HEK293T (cell line): Measurements from ENCODE around the gene MEGF8.

ENCODE experiments used
- CTCF ChIA-PET: fragments of 350-600 bp; formaldehyde crosslinking; extraction: SDS; loops from one replicate; lab custom pipeline; 2021; ENCODE audit warnings: antibody characterized with exemption, inconsistent platforms; lab: Yijun Ruan, JAX
- POLR2A ChIA-PET: fragments of 350-600 bp; formaldehyde crosslinking; extraction: SDS; loops from one replicate; lab custom pipeline; 2020; ENCODE audit warnings: antibody characterized with exemption, inconsistent platforms; lab: Yijun Ruan, JAX
- DNase-seq: peaks from one replicate; pipeline ENCODE4 v3.0.0; 2012; ENCODE audit warnings: mixed read lengths; ENCODE audit errors: extremely low spot score
- ARNT ChIP-seq: fragments of 450-650 bp; IDR thresholded peaks from 2 replicates; pipeline ENCODE4 v1.6.1; 2017; ENCODE audit warnings: mild to moderate bottlenecking
- BHLHE40 ChIP-seq: fragments of 450-650 bp; IDR thresholded peaks from 2 replicates; pipeline ENCODE4 v1.6.1; 2016; ENCODE audit warnings: mild to moderate bottlenecking, moderate library complexity, borderline replicate concordance
- CTBP1 ChIP-seq: fragments of 450-650 bp; IDR thresholded peaks from 2 replicates; pipeline ENCODE4 v1.6.1; 2016; ENCODE audit warnings: borderline replicate concordance
- ELF4 ChIP-seq: fragments of 450-650 bp; IDR thresholded peaks from 2 replicates; pipeline ENCODE4 v1.6.1; 2017; ENCODE audit warnings: antibody characterized with exemption
- FOXA1 ChIP-seq: fragments of 450-650 bp; IDR thresholded peaks from 2 replicates; pipeline ENCODE4 v1.6.1; 2016; ENCODE audit warnings: mild to moderate bottlenecking
- FOXK2 ChIP-seq: fragments of 450-650 bp; IDR thresholded peaks from 2 replicates; pipeline ENCODE4 v1.6.1; 2016; ENCODE audit warnings: mild to moderate bottlenecking
- FOXM1 ChIP-seq: fragments of 450-650 bp; IDR thresholded peaks from 2 replicates; pipeline ENCODE4 v1.6.1; 2017; ENCODE audit warnings: mild to moderate bottlenecking, borderline replicate concordance
- HDGF ChIP-seq: fragments of 450-650 bp; IDR thresholded peaks from 2 replicates; pipeline ENCODE4 v1.6.1; 2017; ENCODE audit warnings: antibody characterized with exemption, borderline replicate concordance
- L3MBTL2 ChIP-seq: fragments of 450-650 bp; conservative IDR thresholded peaks from 2 replicates; pipeline ENCODE4 v1.6.1; 2016; ENCODE audit warnings: mild to moderate bottlenecking
- LEF1 ChIP-seq: fragments of 450-650 bp; IDR thresholded peaks from 2 replicates; pipeline ENCODE4 v1.6.1; 2017; ENCODE audit warnings: mild to moderate bottlenecking, borderline replicate concordance
- NFRKB ChIP-seq: fragments of 450-650 bp; IDR thresholded peaks from 2 replicates; pipeline ENCODE4 v1.6.1; 2016; ENCODE audit warnings: mild to moderate bottlenecking, moderate library complexity
- SP1 ChIP-seq: fragments of 450-650 bp; IDR thresholded peaks from 2 replicates; pipeline ENCODE4 v1.6.1; 2017
- SUZ12 ChIP-seq: fragments of 450-650 bp; IDR thresholded peaks from 2 replicates; pipeline ENCODE4 v1.6.1; 2016; ENCODE audit warnings: mild to moderate bottlenecking
- TARDBP ChIP-seq: fragments of 450-650 bp; IDR thresholded peaks from 2 replicates; pipeline ENCODE4 v1.6.1; 2016
- ZNF384 ChIP-seq: fragments of 450-650 bp; IDR thresholded peaks from 2 replicates; pipeline ENCODE4 v1.6.1; 2016
- TF ChIP-seq, protein P1 (sequence below): fragments of 450-650 bp; IDR thresholded peaks from 2 replicates; pipeline ENCODE4 v1.6.1; 2016

The MEGF8 gene

GRCh38 chr19:42412661-42413076 lies 87.2 kb downstream of the MEGF8 start:
- TF ChIP-seq FOXA1 (no peak), NFRKB (no peak), FOXM1 (no peak), L3MBTL2 (no peak), BHLHE40 (no peak), CTBP1 (no peak), ELF4 (no peak), HDGF (no peak), SP1 (no peak), TARDBP (no peak), LEF1 (no peak), ARNT (no peak), SUZ12 (no peak), FOXK2 (no peak), ZNF384 (no peak)
- TF ChIP-seq, protein P1, sequence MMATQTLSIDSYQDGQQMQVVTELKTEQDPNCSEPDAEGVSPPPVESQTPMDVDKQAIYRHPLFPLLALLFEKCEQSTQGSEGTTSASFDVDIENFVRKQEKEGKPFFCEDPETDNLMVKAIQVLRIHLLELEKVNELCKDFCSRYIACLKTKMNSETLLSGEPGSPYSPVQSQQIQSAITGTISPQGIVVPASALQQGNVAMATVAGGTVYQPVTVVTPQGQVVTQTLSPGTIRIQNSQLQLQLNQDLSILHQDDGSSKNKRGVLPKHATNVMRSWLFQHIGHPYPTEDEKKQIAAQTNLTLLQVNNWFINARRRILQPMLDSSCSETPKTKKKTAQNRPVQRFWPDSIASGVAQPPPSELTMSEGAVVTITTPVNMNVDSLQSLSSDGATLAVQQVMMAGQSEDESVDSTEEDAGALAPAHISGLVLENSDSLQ = no peak
- no peak for DNase-seq
- ChIA-PET CTCF (interaction anchor here (1.3 kb wide), 1 partner anchor 12 kb away, joined by 4 read pairs; no protein-coding TSS in a partner anchor), POLR2A (interaction anchor here (0.9 to 2.2 kb wide), 3 partner anchors 11 to 299 kb away, joined by 3 to 16 read pairs (median 3); no protein-coding TSS in a partner anchor)

GRCh38 chr19:42419309-42419708 lies 93.9 kb downstream of the MEGF8 start:
- DNase-seq = no peak
- POLR2A ChIA-PET = interaction anchor here (1.9 kb wide), 1 partner anchor 22 kb away, joined by 13 read pairs; no protein-coding TSS in a partner anchor
- TF ChIP-seq, protein P1 = no peak
- TF ChIP-seq CTBP1 (no peak), HDGF (no peak), TARDBP (no peak), NFRKB (no peak), ARNT (no peak), FOXK2 (no peak), FOXA1 (no peak), SP1 (no peak), LEF1 (no peak)
- CTCF ChIA-PET = interaction anchor here (0.8 to 1.3 kb wide), 2 partner anchors 14 to 18 kb away, joined by 3 read pairs; no protein-coding TSS in a partner anchor

DNA sequence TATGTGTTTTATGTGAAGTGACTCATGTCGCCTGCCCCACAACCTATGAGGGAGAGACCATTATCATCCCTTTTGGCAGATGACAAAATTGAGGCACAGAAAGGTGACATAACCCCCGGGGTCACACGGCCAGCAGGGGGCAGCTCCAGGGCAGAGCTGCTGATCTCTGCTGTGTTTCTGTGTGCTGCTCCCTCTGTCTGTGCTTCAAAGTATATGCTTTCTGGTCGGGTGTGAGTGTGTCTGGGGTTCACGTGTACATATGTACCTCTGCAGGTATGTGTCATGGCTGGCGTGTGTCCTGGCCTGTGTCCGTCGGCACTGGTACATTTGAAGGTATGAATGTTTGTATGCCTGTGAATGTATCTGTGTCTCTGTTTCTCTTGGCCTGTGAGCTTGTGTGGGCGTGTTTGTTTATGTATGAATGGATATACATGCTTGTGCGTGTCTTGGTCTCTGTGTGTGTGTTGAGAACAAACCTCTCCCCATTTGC lies 94.7 kb downstream of the MEGF8 start:
- ChIA-PET CTCF (interaction anchor here (0.6 to 1.3 kb wide), 2 partner anchors 13 to 529 kb away, joined by 3 to 6 read pairs; no protein-coding TSS in a partner anchor), POLR2A (interaction anchor here (1.6 to 1.9 kb wide), 2 partner anchors 13 to 23 kb away, joined by 5 to 13 read pairs; no protein-coding TSS in a partner anchor)
- TF ChIP-seq L3MBTL2 (no peak), LEF1 (no peak), SP1 (no peak), TARDBP (no peak), NFRKB (no peak), ZNF384 (peak; percentile 41; the same call in 1 of the 2 replicates)
- DNase-seq = peak; percentile 61

DNA sequence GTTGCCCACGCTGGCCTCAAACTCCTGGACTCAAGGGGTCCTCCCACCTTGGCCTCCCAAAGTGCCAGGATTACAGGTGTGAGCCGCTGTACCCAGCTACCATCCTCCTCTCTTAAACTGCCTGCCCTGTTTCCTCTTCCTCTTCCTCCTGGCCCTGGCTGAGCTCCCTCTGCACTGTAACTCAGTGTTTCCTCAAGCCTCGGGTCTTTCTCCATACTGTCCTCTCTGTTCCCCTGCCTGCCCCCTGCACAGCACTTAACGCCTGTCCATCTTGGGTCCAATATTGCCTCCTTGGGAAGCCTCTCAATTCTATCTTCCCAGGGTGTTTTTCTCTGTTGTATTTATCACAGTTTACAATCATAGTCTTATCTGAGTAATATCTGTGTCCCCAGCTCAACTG lies 95.7 kb downstream of the MEGF8 start:
- TF ChIP-seq LEF1 (no peak), NFRKB (no peak), FOXA1 (no peak), TARDBP (no peak), ZNF384 (no peak)
- TF ChIP-seq, protein P1 = no peak
- ChIA-PET POLR2A (interaction anchor here (1.6 to 1.9 kb wide), 2 partner anchors 14 to 24 kb away, joined by 5 to 13 read pairs; no protein-coding TSS in a partner anchor), CTCF (interaction anchor here (1.0 kb wide), 1 partner anchor 19 kb away, joined by 3 read pairs; no protein-coding TSS in a partner anchor)

DNA sequence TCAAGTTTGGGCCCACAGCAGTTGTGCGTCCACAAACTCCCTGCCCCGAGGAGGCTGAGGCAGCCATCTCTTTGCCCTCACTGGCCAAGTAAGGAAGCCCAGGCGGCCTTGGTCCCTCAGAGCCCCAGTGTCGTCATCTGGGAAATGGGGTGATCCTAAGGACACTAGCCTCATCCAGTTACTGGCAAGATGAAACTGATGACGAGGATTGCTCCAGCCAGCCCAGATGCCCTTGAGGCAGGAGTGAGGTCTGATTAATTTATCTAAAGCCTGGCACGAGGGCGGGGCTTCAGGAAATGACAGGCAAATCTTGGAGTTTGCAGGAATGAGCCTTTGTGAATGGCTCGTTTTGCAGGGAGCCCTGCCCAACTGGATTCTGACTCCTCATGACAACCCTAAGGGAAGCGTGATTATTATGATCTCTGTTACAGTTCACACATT lies 96.2 kb downstream of the MEGF8 start:
- POLR2A ChIA-PET = no interaction called here
- no peak for TF ChIP-seq HDGF
- TF ChIP-seq CTBP1 = no peak
- no peak for TF ChIP-seq ELF4
- TF ChIP-seq L3MBTL2 = no peak
- no peak for TF ChIP-seq LEF1
- TF ChIP-seq FOXA1 = no peak
- no peak for TF ChIP-seq NFRKB
- TF ChIP-seq, protein P1 = no peak
- DNase-seq = no peak
- CTCF ChIA-PET = interaction anchor here (1.0 kb wide), 1 partner anchor 19 kb away, joined by 3 read pairs; no protein-coding TSS in a partner anchor

More for the DNA sequence above, 95.7 kb downstream of the MEGF8 start:
- no peak for DNase-seq
